GM18508 (cell line): ENCODE results near the gene ERAP2.
A peak's percentile ranks its signal among the peaks of the same experiment; 100 is the strongest.
"Not testable (repeated sequence)": the region's sequence is repeated elsewhere in the genome, so short reads cannot be mapped to it uniquely, and the experiment has no call there.

Source experiments
- ATAC-seq: cut with Tn5 transposase; IDR thresholded peaks from one replicate; pipeline ENCODE4 v1.9.1; 2021; ENCODE audit warnings: moderate number of reproducible peaks; ENCODE audit not compliant: insufficient read depth, unreplicated experiment

Gene ERAP2

GRCh38 chr5:96876292-96876850 is at the start of gene ERAP2:
TSS of gene ERAP2 (plus strand) at chr5:96876500. CDS start at chr5:96879686, 3,186 bp downstream.
- ATAC-seq, result peak; percentile 43

- ATAC-seq, result no peak
These were observed 47.0 kb upstream of the ERAP2 start for GRCh38 chr5:96829297-96829696.

GRCh38 chr5:96834016-96834415 is 42.3 kb upstream of the ERAP2 start:
- ATAC-seq, result no peak

GRCh38 chr5:96835791-96836191 is 40.5 kb upstream of the ERAP2 start:
- no peak for ATAC-seq

- no peak for ATAC-seq
These were observed 39.5 kb upstream of the ERAP2 start for GRCh38 chr5:96836817-96837216.

GRCh38 chr5:96837303-96837702 is 39.0 kb upstream of the ERAP2 start:
- no peak for ATAC-seq

- no peak for ATAC-seq
These were observed 37.9 kb upstream of the ERAP2 start for GRCh38 chr5:96838201-96839070.

- ATAC-seq, result no peak
These were observed 37.2 kb upstream of the ERAP2 start for GRCh38 chr5:96839071-96839592.

- ATAC-seq, result not testable (repeated sequence)
These were observed 34.4 kb upstream of the ERAP2 start for GRCh38 chr5:96841931-96842330.

- no peak for ATAC-seq
These were observed 33.2 kb upstream of the ERAP2 start for GRCh38 chr5:96843140-96843539.

- ATAC-seq, result no peak
These were observed 31.8 kb upstream of the ERAP2 start for GRCh38 chr5:96844481-96844990.

- ATAC-seq, result no peak
These were observed 24.8 kb upstream of the ERAP2 start for GRCh38 chr5:96851312-96852062.

- no peak for ATAC-seq
These were observed 23.5 kb upstream of the ERAP2 start for GRCh38 chr5:96852759-96853158.

- no peak for ATAC-seq
These were observed 22.2 kb upstream of the ERAP2 start for GRCh38 chr5:96854067-96854466.

- no peak for ATAC-seq
These were observed 21.0 kb upstream of the ERAP2 start for GRCh38 chr5:96855031-96855872.

- no peak for ATAC-seq
These were observed 19.9 kb upstream of the ERAP2 start for GRCh38 chr5:96856371-96856770.

GRCh38 chr5:96857454-96857853 is 18.8 kb upstream of the ERAP2 start:
- ATAC-seq, result no peak

GRCh38 chr5:96857924-96858323 is 18.4 kb upstream of the ERAP2 start:
- ATAC-seq, result no peak

- no peak for ATAC-seq
These were observed 16.9 kb upstream of the ERAP2 start for GRCh38 chr5:96859375-96859774.

GRCh38 chr5:96861076-96861475 is 15.2 kb upstream of the ERAP2 start:
- peak; percentile 67 for ATAC-seq
